Progenitor cell of endocrine pancreas (in vitro differentiated cells): ENCODE measurements around the gene WTIP. TPM values are rescaled to one million over a fixed set of nuclear protein-coding genes. Genes with fewer than 3 reads are reported as not detected.
"Not testable (repeated sequence)": the region's sequence is repeated elsewhere in the genome, so short reads cannot be mapped to it uniquely, and the experiment has no call there.

ENCODE experiments used
- DNase-seq: peaks from one replicate; pipeline ENCODE4 v3.0.0; 2021; ENCODE audit warnings: low spot score; ENCODE audit not compliant: unreplicated experiment
- H3K27ac Mint-ChIP-seq: 2 replicates; pipeline ENCODE4 v1.8.0; 2021; ENCODE audit warnings: mild to moderate bottlenecking, moderate library complexity, mixed read lengths
- H3K27me3 Mint-ChIP-seq: 2 replicates; pipeline ENCODE4 v1.8.0; 2021; ENCODE audit warnings: mixed read lengths
- H3K36me3 Mint-ChIP-seq: 2 replicates; pipeline ENCODE4 v1.8.0; 2022; ENCODE audit warnings: mixed read lengths; ENCODE audit not compliant: insufficient read depth
- H3K4me1 Mint-ChIP-seq: 2 replicates; pipeline ENCODE4 v1.8.0; 2021; ENCODE audit warnings: low read depth, mixed read lengths
- H3K4me3 Mint-ChIP-seq: 2 replicates; pipeline ENCODE4 v1.8.0; 2021; ENCODE audit warnings: low read depth, mild to moderate bottlenecking, moderate library complexity, mixed read lengths
- H3K9me3 Mint-ChIP-seq: 2 replicates; pipeline ENCODE4 v1.8.0; 2021; ENCODE audit warnings: low read depth, mixed read lengths
- CTCF ChIP-seq: fragments of 200-600 bp; sonication (generic); IDR thresholded peaks from one replicate; pipeline ENCODE4 v1.5.0; 2021; ENCODE audit warnings: antibody characterized with exemption, mild to moderate bottlenecking; ENCODE audit not compliant: unreplicated experiment
- total RNA-seq: library from RNA; stranded (reverse); gene quantifications from 2 replicates; pipeline ENCODE4 v1.2.1, GENCODE V29; 2021

The WTIP gene
- total RNA-seq, 1 donor from 2014 or later, result 24.4 TPM

GRCh38 chr19:34506026-34506370 lies 24.4 kb downstream of the WTIP start:
- DNase-seq, result no peak
- no peak for TF ChIP-seq CTCF
- Mint-ChIP-seq H3K9me3 (peaks cover 5% of the 10 kb centered on the region), H3K27me3 (peaks cover 4% of the 10 kb centered on the region), H3K4me3 (no peak overlapping the region), H3K4me1 (no peaks in the 10 kb centered on the region), H3K27ac (peak overlapping the region; percentile 69), H3K36me3 (no peaks in the 10 kb centered on the region)

- Mint-ChIP-seq H3K27ac (no peak overlapping the region), H3K36me3 (no peaks in the 10 kb centered on the region), H3K27me3 (peaks cover 4% of the 10 kb centered on the region), H3K4me3 (no peak overlapping the region), H3K9me3 (peaks cover 7% of the 10 kb centered on the region), H3K4me1 (no peaks in the 10 kb centered on the region)
- DNase-seq, result no peak
- TF ChIP-seq CTCF, result no peak
Observed at GRCh38 chr19:34507414-34508067, 26.0 kb downstream of the WTIP start.

- H3K27ac Mint-ChIP-seq, result no peak overlapping the region
- DNase-seq, result no peak
- no peak overlapping the region for H3K4me3 Mint-ChIP-seq
- peaks cover 4% of the 10 kb centered on the region for H3K27me3 Mint-ChIP-seq
- H3K36me3 Mint-ChIP-seq, result no peaks in the 10 kb centered on the region
- H3K4me1 Mint-ChIP-seq, result no peaks in the 10 kb centered on the region
- TF ChIP-seq CTCF, result no peak
- H3K9me3 Mint-ChIP-seq, result peaks cover 7% of the 10 kb centered on the region
Observed at GRCh38 chr19:34508540-34508939, 27.0 kb downstream of the WTIP start.

- DNase-seq, H3K4me1 Mint-ChIP-seq, H3K36me3 Mint-ChIP-seq, H3K9me3 Mint-ChIP-seq, H3K27me3 Mint-ChIP-seq, H3K27ac Mint-ChIP-seq, H3K4me3 Mint-ChIP-seq: not testable (repeated sequence)
Observed at GRCh38 chr19:34510904-34511303, 29.3 kb downstream of the WTIP start.

- H3K27ac Mint-ChIP-seq, result no peak overlapping the region
- no peak for DNase-seq
- no peak for TF ChIP-seq CTCF
- H3K4me3 Mint-ChIP-seq, result no peak overlapping the region
- no peaks in the 10 kb centered on the region for H3K36me3 Mint-ChIP-seq
- H3K27me3 Mint-ChIP-seq, result peaks cover 4% of the 10 kb centered on the region
- no peaks in the 10 kb centered on the region for H3K4me1 Mint-ChIP-seq
- peaks cover 7% of the 10 kb centered on the region for H3K9me3 Mint-ChIP-seq
Observed at GRCh38 chr19:34512254-34512822, 30.8 kb downstream of the WTIP start.

GRCh38 chr19:34513767-34514166 lies 32.2 kb downstream of the WTIP start:
- DNase-seq, result no peak
- no peaks in the 10 kb centered on the region for H3K4me1 Mint-ChIP-seq
- no peaks in the 10 kb centered on the region for H3K36me3 Mint-ChIP-seq
- no peak overlapping the region for H3K4me3 Mint-ChIP-seq
- H3K9me3 Mint-ChIP-seq, result peaks cover 7% of the 10 kb centered on the region
- peaks cover 4% of the 10 kb centered on the region for H3K27me3 Mint-ChIP-seq
- TF ChIP-seq CTCF, result no peak
- no peak overlapping the region for H3K27ac Mint-ChIP-seq
